Measurements from ENCODE around the gene CSRP1.
"Not testable (repeated sequence)": the region's sequence is repeated elsewhere in the genome, so short reads cannot be mapped to it uniquely, and the experiment has no call there.

CSRP1 gene

GRCh38 chr1:201506557-201507359 lies at the start of gene CSRP1:
TSS of gene CSRP1 (minus strand) at chr1:201507123. CDS start at chr1:201496303, 10,820 bp downstream.
- peak; percentile 79 for DNase-seq

GRCh38 chr1:201555593-201555945 lies 48.6 kb upstream of the CSRP1 start:
- no peak for DNase-seq

GRCh38 chr1:201554789-201555592 lies 48.1 kb upstream of the CSRP1 start:
- DNase-seq: no peak

- no peak for DNase-seq
Observed at GRCh38 chr1:201554190-201554600, 47.3 kb upstream of the CSRP1 start.

- DNase-seq: no peak
Observed at GRCh38 chr1:201553496-201554189, 46.7 kb upstream of the CSRP1 start.

GRCh38 chr1:201552941-201553351 lies 46.0 kb upstream of the CSRP1 start:
- DNase-seq: peak; percentile 33

GRCh38 chr1:201551877-201552731 lies 45.2 kb upstream of the CSRP1 start:
- DNase-seq: peak; percentile 77

GRCh38 chr1:201551096-201551495 lies 44.2 kb upstream of the CSRP1 start:
- no peak for DNase-seq

- DNase-seq: not testable (repeated sequence)
Observed at GRCh38 chr1:201549522-201549921, 42.6 kb upstream of the CSRP1 start.

- no peak for DNase-seq
Observed at GRCh38 chr1:201545851-201546492, 39.0 kb upstream of the CSRP1 start.

GRCh38 chr1:201544710-201545109 lies 37.8 kb upstream of the CSRP1 start:
- no peak for DNase-seq

GRCh38 chr1:201543871-201544642 lies 37.1 kb upstream of the CSRP1 start:
- DNase-seq: peak; percentile 32

GRCh38 chr1:201542309-201543035 lies 35.5 kb upstream of the CSRP1 start:
- peak; percentile 76 for DNase-seq

- DNase-seq: no peak
Observed at GRCh38 chr1:201540846-201541735, 34.2 kb upstream of the CSRP1 start.

- DNase-seq: peak; percentile 70
Observed at GRCh38 chr1:201539561-201540431, 32.9 kb upstream of the CSRP1 start.

GRCh38 chr1:201538612-201539551 lies 32.0 kb upstream of the CSRP1 start, which contains the start of gene NAV1:
TSS of gene NAV1 (plus strand) at chr1:201539127. CDS start at chr1:201622885, 83,758 bp downstream.
- peak; percentile 80 for DNase-seq

All from HCEC 1CT (cell line).